HFFc6 (cell line): ENCODE measurements around the gene CHD3. TPM values are rescaled to one million over a fixed set of nuclear protein-coding genes. Genes with fewer than 3 reads are reported as not detected.

Experiments used
- DNase-seq: peaks from one replicate; pipeline ENCODE4 v3.0.0-alpha.2; 2018
- H3K27ac Mint-ChIP-seq: 2 replicates; pipeline ENCODE4 v1.8.0; 2020; ENCODE audit warnings: mild to moderate bottlenecking, mixed read lengths
- H3K27me3 Mint-ChIP-seq: 2 replicates; pipeline ENCODE4 v1.8.0; 2021; ENCODE audit warnings: mild to moderate bottlenecking, moderate library complexity, mixed read lengths; ENCODE audit not compliant: insufficient read depth
- H3K36me3 Mint-ChIP-seq: 2 replicates; pipeline ENCODE4 v1.8.0; 2021; ENCODE audit warnings: low read depth, mixed read lengths
- H3K4me1 Mint-ChIP-seq: 2 replicates; pipeline ENCODE4 v1.8.0; 2020; ENCODE audit warnings: low read depth, mixed read lengths
- H3K4me3 Mint-ChIP-seq: 2 replicates; pipeline ENCODE4 v1.8.0; 2020; ENCODE audit warnings: mild to moderate bottlenecking, moderate library complexity, mixed read lengths
- H3K9me3 Mint-ChIP-seq: 2 replicates; pipeline ENCODE4 v1.8.0; 2020; ENCODE audit warnings: mild to moderate bottlenecking, mixed read lengths
- total RNA-seq, 6 experiments: library from RNA; stranded (reverse); fragmentation: NEBNext Ultra II Directional; extraction: Animal tissue kit (Norgen Biotek cat#: 25700); gene quantifications; 2 replicates in 1 of 6; 3 replicates in 5 of 6; pipeline ENCODE4 v1.2.3, GENCODE V29; 2021
- TF ChIP-seq, protein P1 (sequence below): fragments of 200-600 bp; sonication (generic); IDR thresholded peaks from 2 replicates; pipeline ENCODE4 v1.5.0; 2021; ENCODE audit warnings: antibody characterized with exemption, mild to moderate bottlenecking

The CHD3 gene
- total RNA-seq, 6 experiments from 2014 or later: 83.3 to 112 (median 110) TPM

DNA sequence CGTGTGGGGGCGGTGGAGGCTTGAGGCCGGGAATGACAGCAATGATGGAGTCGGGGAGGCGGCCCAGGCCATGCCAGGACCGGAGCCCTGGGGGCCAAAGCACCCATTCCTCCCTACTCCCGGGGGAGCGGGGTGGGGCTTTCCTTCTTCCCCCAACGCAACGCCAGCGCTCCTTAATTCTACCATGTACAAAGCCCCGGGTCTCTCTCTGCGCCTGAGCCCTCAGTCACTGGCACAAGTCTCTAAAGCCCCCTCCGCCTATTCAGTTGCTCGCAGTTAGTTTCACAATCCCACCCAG lies 27.7 kb downstream of the CHD3 start:
- DNase-seq: no peak
- peaks cover 32% of the 10 kb centered on the region for H3K4me1 Mint-ChIP-seq
- peak overlapping the region; percentile 81 for H3K4me3 Mint-ChIP-seq
- H3K9me3 Mint-ChIP-seq: no peaks in the 10 kb centered on the region
- peaks cover 6% of the 10 kb centered on the region for H3K27me3 Mint-ChIP-seq
- TF ChIP-seq, protein P1, sequence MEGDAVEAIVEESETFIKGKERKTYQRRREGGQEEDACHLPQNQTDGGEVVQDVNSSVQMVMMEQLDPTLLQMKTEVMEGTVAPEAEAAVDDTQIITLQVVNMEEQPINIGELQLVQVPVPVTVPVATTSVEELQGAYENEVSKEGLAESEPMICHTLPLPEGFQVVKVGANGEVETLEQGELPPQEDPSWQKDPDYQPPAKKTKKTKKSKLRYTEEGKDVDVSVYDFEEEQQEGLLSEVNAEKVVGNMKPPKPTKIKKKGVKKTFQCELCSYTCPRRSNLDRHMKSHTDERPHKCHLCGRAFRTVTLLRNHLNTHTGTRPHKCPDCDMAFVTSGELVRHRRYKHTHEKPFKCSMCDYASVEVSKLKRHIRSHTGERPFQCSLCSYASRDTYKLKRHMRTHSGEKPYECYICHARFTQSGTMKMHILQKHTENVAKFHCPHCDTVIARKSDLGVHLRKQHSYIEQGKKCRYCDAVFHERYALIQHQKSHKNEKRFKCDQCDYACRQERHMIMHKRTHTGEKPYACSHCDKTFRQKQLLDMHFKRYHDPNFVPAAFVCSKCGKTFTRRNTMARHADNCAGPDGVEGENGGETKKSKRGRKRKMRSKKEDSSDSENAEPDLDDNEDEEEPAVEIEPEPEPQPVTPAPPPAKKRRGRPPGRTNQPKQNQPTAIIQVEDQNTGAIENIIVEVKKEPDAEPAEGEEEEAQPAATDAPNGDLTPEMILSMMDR: no peak
- no peaks in the 10 kb centered on the region for H3K36me3 Mint-ChIP-seq
- H3K27ac Mint-ChIP-seq: peak overlapping the region; percentile 96

DNA sequence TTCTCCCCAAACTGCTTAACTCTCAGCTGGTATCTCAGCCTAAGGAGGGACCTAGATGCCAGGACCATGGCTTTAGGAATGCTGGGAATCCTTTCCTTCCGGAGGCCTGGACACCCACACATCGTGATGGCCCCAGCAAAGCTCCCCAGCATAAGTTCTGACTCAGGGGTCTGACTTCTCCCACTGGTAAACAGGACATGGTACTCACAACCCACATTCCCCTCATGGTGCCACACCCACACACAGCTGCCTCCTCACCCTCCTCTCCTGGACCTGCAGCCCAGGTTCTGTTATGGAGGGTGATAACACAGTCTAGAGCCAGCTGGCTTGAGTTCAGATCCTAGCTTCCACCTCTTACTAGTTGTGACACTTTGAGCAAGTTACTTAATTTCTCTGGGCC lies 28.2 kb downstream of the CHD3 start:
- peak; percentile 61 for DNase-seq
- Mint-ChIP-seq H3K36me3 (no peaks in the 10 kb centered on the region), H3K27ac (peak overlapping the region; percentile 96), H3K27me3 (peaks cover 6% of the 10 kb centered on the region), H3K4me1 (peaks cover 32% of the 10 kb centered on the region), H3K9me3 (no peaks in the 10 kb centered on the region), H3K4me3 (peak overlapping the region; percentile 81)
- TF ChIP-seq, protein P1: no peak

DNA sequence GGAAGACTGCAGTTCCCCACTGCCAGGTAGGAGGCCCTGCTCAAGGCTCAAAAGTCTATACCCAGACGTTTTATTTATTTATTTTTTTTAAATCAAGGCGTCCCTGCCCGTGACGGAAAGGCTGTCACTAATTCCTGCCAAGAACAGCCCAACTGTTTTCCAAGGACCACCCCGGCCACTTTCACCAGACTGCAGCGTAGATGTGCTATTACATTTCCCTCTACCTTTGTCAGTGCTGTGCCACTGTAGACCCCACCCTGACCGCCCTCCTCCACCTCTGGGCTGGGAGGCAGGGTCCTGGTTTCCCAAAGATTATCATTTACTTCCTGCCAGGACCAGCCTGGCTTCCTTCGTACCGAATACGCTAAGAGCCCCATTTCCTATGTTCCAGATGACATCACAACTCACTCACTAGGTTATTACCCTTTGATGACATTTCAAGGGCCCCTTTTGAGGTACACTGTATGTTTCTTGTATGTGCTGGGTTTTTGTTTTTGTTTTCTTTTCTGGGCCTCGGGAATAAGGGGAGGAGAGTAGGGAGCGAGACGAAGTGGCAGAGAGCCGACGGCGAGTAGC lies 33.8 kb downstream of the CHD3 start:
- Mint-ChIP-seq H3K9me3 (no peaks in the 10 kb centered on the region), H3K36me3 (no peaks in the 10 kb centered on the region), H3K4me3 (peak overlapping the region; percentile 83), H3K27me3 (peaks cover 3% of the 10 kb centered on the region), H3K4me1 (peaks cover 6% of the 10 kb centered on the region), H3K27ac (peak overlapping the region; percentile 71)
- TF ChIP-seq, protein P1: no peak
- no peak for DNase-seq

DNA sequence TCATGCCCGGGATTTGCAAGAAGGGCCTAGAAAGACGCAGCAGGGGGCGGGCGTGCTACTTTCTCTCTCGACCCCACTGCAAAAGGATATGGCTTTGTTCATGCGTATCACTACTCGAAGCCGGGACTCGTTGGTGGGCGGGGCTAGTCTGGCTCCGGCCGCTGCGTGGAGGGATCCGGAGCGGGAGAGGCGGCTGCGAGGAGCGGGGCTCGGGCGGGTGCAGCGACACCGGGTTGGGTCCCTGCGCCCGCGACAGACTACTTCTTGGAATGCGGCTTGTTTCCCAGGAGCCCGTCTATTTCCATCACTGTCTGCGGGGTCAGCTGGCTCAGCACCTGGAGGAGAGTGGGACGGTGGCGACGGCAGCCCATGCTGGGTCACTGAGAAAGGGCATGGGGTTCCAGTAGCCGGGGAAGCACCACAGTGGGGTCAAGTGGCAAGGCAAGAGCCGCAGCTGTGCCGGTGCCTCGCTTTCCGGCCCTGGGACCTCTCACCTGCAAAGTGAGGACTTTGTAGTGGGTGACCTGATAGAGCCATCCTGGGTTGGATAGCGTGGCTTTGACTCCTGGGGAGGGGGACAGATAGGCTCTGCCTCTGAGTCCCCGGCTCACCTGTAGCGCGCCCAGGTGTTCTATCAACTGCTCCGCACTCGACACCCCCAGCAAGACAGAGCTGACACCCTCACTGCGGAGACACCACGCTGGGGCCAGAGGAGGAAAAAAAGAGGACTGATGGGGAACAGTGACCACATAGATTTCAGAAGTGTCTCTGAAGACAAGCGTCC lies 34.4 kb downstream of the CHD3 start:
- no peaks in the 10 kb centered on the region for H3K36me3 Mint-ChIP-seq
- H3K4me1 Mint-ChIP-seq: peaks cover 6% of the 10 kb centered on the region
- peak; percentile 41 for DNase-seq
- peak overlapping the region; percentile 71 for H3K27ac Mint-ChIP-seq
- TF ChIP-seq, protein P1: no peak
- no peaks in the 10 kb centered on the region for H3K9me3 Mint-ChIP-seq
- H3K4me3 Mint-ChIP-seq: peak overlapping the region; percentile 83
- peaks cover 3% of the 10 kb centered on the region for H3K27me3 Mint-ChIP-seq

DNA sequence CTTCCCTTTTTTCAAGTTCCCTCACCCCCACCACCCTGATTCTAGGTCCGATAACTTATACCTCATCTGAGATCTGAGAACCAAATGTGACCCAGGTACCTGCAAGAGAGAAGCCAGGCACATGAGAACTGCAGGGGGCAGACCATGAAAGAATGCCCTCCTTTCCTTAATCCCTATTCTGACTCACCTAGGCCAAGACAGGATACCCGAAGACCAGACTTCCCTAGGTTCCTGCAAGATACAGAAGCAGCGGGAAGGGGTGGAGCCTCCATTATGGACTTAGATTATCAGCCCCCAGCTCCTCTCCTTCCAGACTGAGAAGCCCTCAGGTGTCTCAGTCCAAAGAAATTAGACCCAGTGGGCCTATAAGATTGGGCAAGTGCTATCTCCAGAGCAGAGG lies 39.0 kb downstream of the CHD3 start:
- TF ChIP-seq, protein P1: no peak
- DNase-seq: no peak
- no peaks in the 10 kb centered on the region for H3K9me3 Mint-ChIP-seq
- no peak overlapping the region for H3K27ac Mint-ChIP-seq
- peaks cover 6% of the 10 kb centered on the region; the same call in 1 of the 2 replicates for H3K36me3 Mint-ChIP-seq
- peaks cover 20% of the 10 kb centered on the region for H3K4me1 Mint-ChIP-seq
- no peak overlapping the region for H3K4me3 Mint-ChIP-seq
- H3K27me3 Mint-ChIP-seq: peaks cover 2% of the 10 kb centered on the region; the same call in 1 of the 2 replicates
